NCI-H1930 (cell line): ENCODE results near the gene RNF34.
A peak's percentile ranks its signal among the peaks of the same experiment; 100 is the strongest.

ENCODE experiments used
- DNase-seq, 2 experiments: peaks; one replicate each; lab custom pipeline; 2025; lab: John Stamatoyannopoulos, UW

Gene RNF34

GRCh38 chr12:121440768-121441167 is 40.9 kb downstream of the RNF34 start:
- no peak for DNase-seq

GRCh38 chr12:121441555-121441954 is 41.6 kb downstream of the RNF34 start:
- no peak for DNase-seq

GRCh38 chr12:121442028-121442948 is 42.4 kb downstream of the RNF34 start:
- no peak for DNase-seq

GRCh38 chr12:121443193-121443870 is 43.4 kb downstream of the RNF34 start:
- peak; percentile 40 to 62 for DNase-seq

GRCh38 chr12:121443911-121444841 is 44.3 kb downstream of the RNF34 start:
- no peak for DNase-seq

GRCh38 chr12:121444842-121445202 is 44.9 kb downstream of the RNF34 start:
- no peak for DNase-seq

GRCh38 chr12:121446750-121447149 is 46.8 kb downstream of the RNF34 start:
- no peak for DNase-seq

GRCh38 chr12:121448771-121449315 is 48.9 kb downstream of the RNF34 start:
- no peak for DNase-seq

GRCh38 chr12:121451961-121452339 is 52.0 kb downstream of the RNF34 start:
- DNase-seq, result no peak

GRCh38 chr12:121452340-121452984 is 52.5 kb downstream of the RNF34 start:
- no peak for DNase-seq

- DNase-seq, result no peak
Observed at GRCh38 chr12:121452985-121453360, 53.1 kb downstream of the RNF34 start.

GRCh38 chr12:121453629-121454028 is 53.7 kb downstream of the RNF34 start:
- DNase-seq, result no peak

GRCh38 chr12:121454921-121455320 is 55.0 kb downstream of the RNF34 start:
- DNase-seq, result no peak

- DNase-seq, result no peak
Observed at GRCh38 chr12:121455766-121456420, 56.0 kb downstream of the RNF34 start.

- no peak for DNase-seq
Observed at GRCh38 chr12:121456551-121456950, 56.6 kb downstream of the RNF34 start.

GRCh38 chr12:121461048-121461447 is 61.1 kb downstream of the RNF34 start:
- DNase-seq, result no peak

GRCh38 chr12:121464331-121464730 is 64.4 kb downstream of the RNF34 start:
- DNase-seq, result no peak

GRCh38 chr12:121465921-121466793 is 66.2 kb downstream of the RNF34 start:
- no peak for DNase-seq

GRCh38 chr12:121466794-121467637 is 67.1 kb downstream of the RNF34 start:
- peak; percentile 74 to 79 for DNase-seq
